SJSA1 (cell line): ENCODE results near the gene RUNX2. TPM values are rescaled to one million over a fixed set of nuclear protein-coding genes. Genes with fewer than 3 reads are reported as not detected.

Experiments used
- DNase-seq, 2 experiments: peaks; one replicate each; pipeline ENCODE4 v3.0.0-alpha.2; 2015 to 2020; ENCODE audit warnings: low spot score in 2 of 2, low read depth in 1 of 2
- H3K27ac ChIP-seq: fragments of 250-450 bp; sonication (Bioruptor Pico); 2 replicates; pipeline ENCODE4 v1.5.1; 2020; ENCODE audit warnings: mild to moderate bottlenecking, moderate library complexity
- H3K27me3 ChIP-seq: fragments of 250-450 bp; sonication (Bioruptor Pico); replicated peaks from 2 replicates; pipeline ENCODE4 v1.5.1; 2020; ENCODE audit warnings: mild to moderate bottlenecking, moderate library complexity
- H3K36me3 ChIP-seq: fragments of 250-450 bp; sonication (Bioruptor Pico); 2 replicates; pipeline ENCODE4 v1.5.1; 2020; ENCODE audit warnings: mild to moderate bottlenecking
- H3K4me1 ChIP-seq: fragments of 250-450 bp; sonication (Bioruptor Pico); replicated peaks from 2 replicates; pipeline ENCODE4 v1.6.1; 2021; ENCODE audit warnings: mild to moderate bottlenecking
- H3K4me3 ChIP-seq: fragments of 250-450 bp; sonication (Bioruptor Pico); 2 replicates; pipeline ENCODE4 v1.5.1; 2020; ENCODE audit warnings: mild to moderate bottlenecking
- H3K9me3 ChIP-seq: fragments of 250-450 bp; sonication (Bioruptor Pico); replicated peaks from 2 replicates; pipeline ENCODE4 v1.5.1; 2020; ENCODE audit warnings: mild to moderate bottlenecking
- total RNA-seq: library from RNA; depleted of rRNA; stranded (reverse); fragments of >200 nt; shearing (Covaris generic); gene quantifications from 2 replicates; pipeline ENCODE4 v1.2.3, GENCODE V29; 2014

The RUNX2 gene
- total RNA-seq, 1 experiment from 2014 or later = 10.3 TPM

DNA sequence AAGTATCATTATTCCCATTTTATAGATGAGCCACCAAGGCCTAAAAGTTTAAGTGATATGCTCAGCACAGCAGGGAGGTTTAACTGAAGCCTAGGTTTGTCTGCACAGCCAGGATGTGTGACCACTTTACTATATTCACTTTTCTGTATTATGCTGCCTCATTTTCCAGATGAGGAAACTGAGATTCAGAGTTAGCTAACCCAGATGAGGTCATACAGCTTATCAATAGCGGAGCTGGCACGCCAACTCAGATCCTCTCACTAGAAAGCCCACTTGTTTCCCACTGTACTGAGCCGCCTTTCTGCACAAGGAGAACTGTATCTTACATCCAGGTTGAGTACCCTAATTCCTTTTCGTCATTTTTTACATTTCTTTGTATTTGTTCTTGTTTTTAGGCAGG, 181.3 kb downstream of the RUNX2 start:
- no peaks in the 10 kb centered on the region for H3K9me3 ChIP-seq
- no peaks in the 10 kb centered on the region for H3K27me3 ChIP-seq
- DNase-seq = no peak

DNA sequence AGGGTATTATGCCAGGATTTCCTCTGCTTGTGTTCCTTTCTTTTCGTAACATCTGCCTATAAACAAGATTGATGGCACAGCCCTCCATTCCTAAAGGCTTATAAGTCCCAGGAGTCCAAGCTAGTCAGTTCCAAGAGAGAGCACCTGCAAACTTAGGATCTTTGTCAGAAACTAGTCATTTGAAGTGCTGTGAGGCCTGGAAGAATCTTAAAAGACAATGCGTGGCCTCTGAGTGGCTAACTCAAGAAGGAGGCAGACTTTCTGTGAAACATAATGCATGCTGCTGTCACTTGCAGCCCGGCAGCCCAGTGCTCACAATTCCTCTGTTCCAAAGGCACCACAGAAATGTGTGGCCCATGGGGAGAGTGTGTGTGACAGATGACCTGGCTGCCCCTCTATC, 184.6 kb downstream of the RUNX2 start:
- Histone ChIP-seq H3K27ac (no peak overlapping the region), H3K36me3 (peaks cover 61% of the 10 kb centered on the region), H3K4me1 (peaks cover 6% of the 10 kb centered on the region; the same call in 1 of the 2 replicates), H3K27me3 (no peaks in the 10 kb centered on the region), H3K9me3 (no peaks in the 10 kb centered on the region), H3K4me3 (no peak overlapping the region)
- no peak for DNase-seq

More for the DNA sequence above, 181.3 kb downstream of the RUNX2 start:
- Histone ChIP-seq H3K27ac (no peak overlapping the region), H3K4me1 (peaks cover 21% of the 10 kb centered on the region), H3K4me3 (no peak overlapping the region), H3K36me3 (peaks cover 61% of the 10 kb centered on the region)

DNA sequence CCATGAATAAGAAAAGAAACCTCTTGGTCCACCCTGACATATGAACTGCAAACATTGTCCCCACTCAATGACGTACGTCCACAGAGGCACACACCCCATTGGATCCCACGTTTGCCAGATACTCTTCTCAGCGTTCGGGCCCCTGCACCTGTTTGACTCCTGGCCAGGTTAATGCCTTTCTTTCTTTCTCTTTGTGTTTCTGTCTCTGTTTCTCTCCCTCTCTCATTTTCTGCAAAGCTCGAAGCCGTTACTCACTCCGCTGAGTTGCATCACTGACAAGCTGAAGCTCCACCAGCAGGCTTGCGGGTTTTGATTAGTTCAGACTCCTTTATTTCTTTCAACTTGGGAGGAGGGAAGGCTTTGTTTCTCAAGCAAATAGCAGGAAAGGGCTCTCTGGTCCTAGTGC, 185.1 kb downstream of the RUNX2 start:
- DNase-seq = no peak
- Histone ChIP-seq H3K9me3 (no peaks in the 10 kb centered on the region), H3K36me3 (peaks cover 63% of the 10 kb centered on the region), H3K27ac (no peak overlapping the region), H3K4me3 (no peak overlapping the region), H3K4me1 (peaks cover 6% of the 10 kb centered on the region; the same call in 1 of the 2 replicates), H3K27me3 (no peaks in the 10 kb centered on the region)

DNA sequence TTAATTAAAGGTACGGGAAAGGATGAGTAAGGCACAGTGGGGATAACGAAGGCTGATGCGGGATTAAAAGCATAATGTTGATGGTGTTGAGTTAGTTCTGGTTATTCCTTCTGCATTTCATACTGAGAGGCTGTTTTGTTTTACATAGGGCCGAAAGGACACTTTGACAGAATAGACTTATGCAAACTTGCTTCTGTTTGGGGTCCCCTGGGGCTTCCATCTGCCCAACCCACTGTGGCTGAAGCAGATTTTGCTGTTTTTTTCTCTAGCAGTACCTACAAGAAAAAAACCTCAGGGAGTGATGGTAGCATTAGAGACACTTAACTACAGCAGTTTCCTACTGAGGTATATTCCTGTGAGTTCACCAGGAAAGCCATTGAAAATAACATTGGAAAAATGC, 185.7 kb downstream of the RUNX2 start:
- H3K27ac ChIP-seq = no peak overlapping the region
- peaks cover 6% of the 10 kb centered on the region; the same call in 1 of the 2 replicates for H3K4me1 ChIP-seq
- no peaks in the 10 kb centered on the region for H3K27me3 ChIP-seq
- DNase-seq = no peak
- H3K36me3 ChIP-seq = peaks cover 65% of the 10 kb centered on the region
- no peak overlapping the region for H3K4me3 ChIP-seq
- no peaks in the 10 kb centered on the region for H3K9me3 ChIP-seq

DNA sequence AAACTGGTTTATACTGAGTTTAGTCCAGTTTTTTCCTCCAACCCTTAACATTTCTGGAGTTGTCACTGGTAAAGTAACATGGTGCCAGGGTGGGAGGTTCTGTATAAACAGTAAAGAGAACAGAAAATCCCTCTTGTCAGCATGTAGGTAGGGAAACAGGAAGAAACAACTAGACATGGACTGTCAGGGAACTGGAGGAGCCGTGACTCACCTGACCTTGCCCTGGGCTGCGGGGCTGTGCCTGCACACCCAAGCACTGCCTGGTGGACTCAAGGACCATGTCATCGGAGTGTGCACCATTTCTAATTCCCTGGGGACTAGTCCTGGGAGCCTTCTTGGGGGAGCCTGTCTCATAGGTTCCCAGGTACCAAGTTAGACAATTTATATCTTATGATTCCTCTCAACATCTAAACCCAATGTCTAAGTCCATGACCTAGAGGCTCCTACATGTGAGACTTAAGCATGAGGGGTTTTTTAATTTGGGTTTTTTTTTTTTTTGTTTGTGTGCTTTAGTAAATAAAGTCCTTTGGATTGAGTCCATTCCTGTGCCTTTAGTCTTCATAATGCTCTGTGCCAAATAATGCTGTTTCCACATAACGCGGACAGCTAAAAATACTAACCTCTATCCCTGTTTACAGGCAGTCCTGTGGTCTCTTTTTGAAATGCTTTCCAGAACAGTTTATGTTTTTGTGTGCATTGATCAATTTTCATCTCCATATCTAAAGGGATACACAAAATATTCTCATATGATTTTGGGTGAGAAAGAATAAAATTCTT, 186.5 kb downstream of the RUNX2 start:
- DNase-seq = no peak
- H3K36me3 ChIP-seq = peaks cover 62% of the 10 kb centered on the region
- no peak overlapping the region for H3K4me3 ChIP-seq
- H3K9me3 ChIP-seq = no peaks in the 10 kb centered on the region
- peaks cover 9% of the 10 kb centered on the region for H3K4me1 ChIP-seq
- no peaks in the 10 kb centered on the region for H3K27me3 ChIP-seq
- H3K27ac ChIP-seq = no peak overlapping the region

DNA sequence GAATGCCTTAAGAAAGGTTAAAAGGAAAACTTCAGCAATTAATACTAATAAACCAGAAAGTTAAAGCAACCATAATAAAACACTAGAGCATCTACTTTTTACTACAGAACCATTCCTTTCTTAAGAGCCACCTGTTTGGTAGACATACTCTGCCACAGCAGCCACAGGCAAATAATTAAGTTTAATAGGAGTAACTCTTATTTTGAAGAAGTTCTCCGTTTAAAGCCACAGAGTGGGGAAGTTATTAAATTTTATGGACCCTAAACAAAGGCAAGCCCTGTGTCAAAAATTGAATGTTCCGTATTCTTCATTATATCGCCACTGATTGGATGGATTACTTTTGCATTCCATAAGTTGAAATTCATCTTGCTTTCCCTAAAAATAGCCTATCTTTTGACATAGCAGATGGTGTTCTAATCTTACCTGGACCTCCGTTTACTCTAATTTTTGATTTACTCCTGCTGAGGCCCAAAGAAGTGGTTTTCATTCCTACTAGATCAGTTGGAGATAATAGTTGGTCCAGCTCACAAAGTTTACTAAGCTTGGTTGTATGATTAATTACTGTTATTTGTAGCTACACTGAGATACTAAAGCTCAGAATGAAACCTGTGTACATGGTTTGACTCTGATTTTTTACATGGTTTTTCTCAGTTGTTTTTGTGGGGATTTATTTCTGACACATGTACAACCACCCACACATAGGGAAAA, 190.0 kb downstream of the RUNX2 start:
- no peaks in the 10 kb centered on the region for H3K9me3 ChIP-seq
- peaks cover 48% of the 10 kb centered on the region for H3K36me3 ChIP-seq
- no peak overlapping the region for H3K27ac ChIP-seq
- DNase-seq = no peak
- no peak overlapping the region for H3K4me3 ChIP-seq
- H3K4me1 ChIP-seq = peaks cover 34% of the 10 kb centered on the region
- no peaks in the 10 kb centered on the region for H3K27me3 ChIP-seq

DNA sequence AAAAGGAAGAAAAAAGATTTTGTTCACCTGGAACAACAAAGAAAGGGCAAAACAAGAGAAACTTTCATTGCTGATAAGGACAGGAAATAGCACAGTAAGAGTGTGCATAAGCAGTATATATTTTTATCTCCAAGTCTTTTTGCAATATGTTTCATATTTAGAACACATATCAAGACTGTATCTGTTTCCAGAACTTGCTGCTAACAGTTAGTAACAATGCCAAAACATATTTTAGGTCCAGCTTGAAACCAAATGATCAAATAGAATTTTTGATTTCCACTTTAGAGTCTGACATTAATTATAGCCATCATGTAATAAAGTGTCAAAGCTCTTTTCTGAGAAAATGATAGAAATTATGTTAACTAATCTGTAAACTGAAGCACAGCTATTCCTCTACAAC, 193.1 kb downstream of the RUNX2 start:
- Histone ChIP-seq H3K9me3 (no peaks in the 10 kb centered on the region), H3K27me3 (no peaks in the 10 kb centered on the region), H3K4me3 (no peak overlapping the region), H3K36me3 (peaks cover 39% of the 10 kb centered on the region), H3K4me1 (peaks cover 34% of the 10 kb centered on the region), H3K27ac (peak overlapping the region; percentile 77)
- DNase-seq = no peak

DNA sequence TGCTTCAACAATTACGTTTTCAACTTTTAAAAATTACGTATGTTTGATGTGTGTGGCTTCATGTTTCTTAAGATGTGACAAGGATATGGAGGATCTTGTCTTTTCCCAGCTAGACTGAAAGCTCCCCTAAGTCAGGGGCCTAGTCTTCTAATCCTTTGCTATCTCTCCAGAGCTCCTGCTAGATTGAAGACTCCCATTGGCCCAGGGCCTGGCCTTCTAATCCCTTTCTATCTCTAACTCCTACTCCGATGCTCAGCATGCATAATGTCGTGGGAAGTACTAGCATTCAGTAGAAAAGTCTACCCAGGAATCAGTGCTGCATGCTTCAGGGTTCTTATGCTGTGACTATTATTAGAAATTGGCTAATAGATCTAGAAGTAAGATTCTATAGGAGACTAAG, 194.4 kb downstream of the RUNX2 start:
- no peaks in the 10 kb centered on the region for H3K27me3 ChIP-seq
- DNase-seq = no peak
- no peaks in the 10 kb centered on the region for H3K9me3 ChIP-seq
- H3K27ac ChIP-seq = no peak overlapping the region
- no peak overlapping the region for H3K4me3 ChIP-seq
- peaks cover 34% of the 10 kb centered on the region for H3K4me1 ChIP-seq
- peaks cover 36% of the 10 kb centered on the region for H3K36me3 ChIP-seq

DNA sequence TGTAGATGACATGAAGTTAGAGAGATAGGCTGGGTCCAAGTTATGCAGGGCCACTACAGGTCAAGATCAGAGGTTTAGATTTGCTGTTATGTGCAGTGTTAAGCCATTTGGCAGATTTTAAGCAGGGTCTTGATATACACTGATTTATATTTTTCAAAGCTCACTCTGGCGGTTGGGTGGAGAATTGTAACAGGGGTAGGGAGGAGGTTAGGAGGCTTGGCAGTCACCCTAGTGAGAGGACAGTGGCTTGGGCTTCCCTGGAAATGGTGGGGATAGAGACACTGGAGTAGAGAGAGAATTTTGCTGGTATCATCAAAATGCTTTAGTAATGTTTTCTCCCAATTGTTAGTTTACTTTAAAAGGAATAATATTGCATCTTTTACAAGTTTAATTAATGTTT, 199.1 kb downstream of the RUNX2 start:
- no peak overlapping the region for H3K27ac ChIP-seq
- H3K9me3 ChIP-seq = no peaks in the 10 kb centered on the region
- peaks cover 40% of the 10 kb centered on the region for H3K36me3 ChIP-seq
- no peaks in the 10 kb centered on the region for H3K27me3 ChIP-seq
- no peak for DNase-seq
- H3K4me3 ChIP-seq = no peak overlapping the region
- peaks cover 8% of the 10 kb centered on the region for H3K4me1 ChIP-seq

DNA sequence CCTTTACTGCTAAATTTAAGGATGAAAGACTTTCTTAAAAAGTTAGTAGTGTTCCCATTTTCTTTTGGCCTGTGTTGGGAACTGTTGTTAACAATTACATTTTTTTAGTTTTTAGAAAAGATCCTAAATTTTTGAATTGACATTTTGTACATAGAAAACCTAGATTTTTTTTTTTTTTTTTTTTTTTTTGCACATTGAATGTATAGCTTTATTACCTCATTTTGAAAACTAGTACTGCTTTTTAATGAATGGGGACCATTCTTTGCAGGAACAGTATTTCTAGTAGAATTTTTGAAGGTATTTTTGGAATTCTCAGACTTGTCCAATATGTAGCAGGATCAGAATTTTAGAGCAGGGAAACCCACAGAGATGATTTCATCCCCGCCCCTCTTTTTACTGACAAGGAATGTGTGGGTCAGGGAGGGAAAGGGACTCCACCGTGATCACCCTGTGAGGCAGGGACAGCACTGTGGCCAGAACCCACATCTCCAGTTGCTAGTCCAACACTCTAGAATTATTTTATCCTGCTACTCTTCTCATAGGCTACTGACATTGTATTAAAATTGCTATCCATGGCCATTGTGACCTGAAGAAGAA, 204.0 kb downstream of the RUNX2 start:
- H3K4me3 ChIP-seq = no peak overlapping the region
- peaks cover 22% of the 10 kb centered on the region for H3K36me3 ChIP-seq
- peak in 1 of 2 experiments; percentile 41 for DNase-seq
- peak overlapping the region; percentile 62 for H3K27ac ChIP-seq
- peaks cover 24% of the 10 kb centered on the region for H3K4me1 ChIP-seq
- H3K9me3 ChIP-seq = no peaks in the 10 kb centered on the region
- H3K27me3 ChIP-seq = no peaks in the 10 kb centered on the region

DNA sequence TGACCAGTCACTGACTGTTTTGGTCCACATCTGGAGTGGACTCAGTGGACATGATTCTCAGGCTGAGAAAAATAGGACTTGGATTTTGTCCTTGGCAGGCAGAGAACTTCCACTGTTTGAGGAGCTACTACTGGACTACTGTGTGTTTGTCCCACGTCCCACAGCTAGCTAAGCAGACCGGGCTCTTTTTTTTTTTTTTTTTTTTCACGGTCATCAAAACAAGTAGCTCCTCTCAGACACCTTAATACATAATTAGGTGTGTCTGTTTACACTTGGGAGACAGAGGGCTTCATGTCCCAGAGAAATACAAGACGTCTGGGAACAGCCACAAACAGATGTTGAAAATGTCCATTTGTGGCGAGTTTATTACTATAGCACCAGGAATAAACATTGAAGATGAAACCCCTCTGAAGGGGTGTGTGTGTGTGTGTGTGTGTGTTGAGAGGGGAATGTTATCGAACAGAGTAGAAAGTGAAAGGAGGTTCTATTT, 204.6 kb downstream of the RUNX2 start:
- Histone ChIP-seq H3K36me3 (peaks cover 20% of the 10 kb centered on the region), H3K4me1 (peaks cover 24% of the 10 kb centered on the region), H3K27ac (peak overlapping the region; percentile 62), H3K4me3 (peak overlapping the region; percentile 20), H3K9me3 (no peaks in the 10 kb centered on the region), H3K27me3 (no peaks in the 10 kb centered on the region)
- no peak for DNase-seq

DNA sequence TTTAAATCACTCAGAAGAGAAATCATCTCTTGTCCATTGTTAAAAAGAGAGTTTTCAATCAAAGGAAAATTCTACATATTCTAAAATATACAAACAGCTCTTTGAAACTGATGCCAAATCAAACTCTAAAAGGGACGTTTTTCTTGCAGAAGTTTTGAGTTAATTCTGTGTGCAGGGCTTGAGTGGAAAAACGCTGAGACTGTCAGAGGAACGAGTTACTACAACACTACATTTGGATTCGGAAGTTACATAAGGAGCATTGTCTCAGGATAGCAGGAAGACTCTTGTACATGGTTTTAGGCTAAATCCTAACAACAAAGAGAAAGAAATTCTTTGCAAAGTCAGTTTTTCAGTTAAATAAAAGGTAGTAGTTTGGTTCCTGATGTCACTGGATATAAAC, 205.3 kb downstream of the RUNX2 start:
- H3K4me1 ChIP-seq = peaks cover 29% of the 10 kb centered on the region
- H3K4me3 ChIP-seq = peak overlapping the region; percentile 20
- no peaks in the 10 kb centered on the region for H3K27me3 ChIP-seq
- DNase-seq = peak in 1 of 2 experiments; percentile 68
- peak overlapping the region; percentile 62 for H3K27ac ChIP-seq
- H3K9me3 ChIP-seq = no peaks in the 10 kb centered on the region
- H3K36me3 ChIP-seq = peaks cover 14% of the 10 kb centered on the region

DNA sequence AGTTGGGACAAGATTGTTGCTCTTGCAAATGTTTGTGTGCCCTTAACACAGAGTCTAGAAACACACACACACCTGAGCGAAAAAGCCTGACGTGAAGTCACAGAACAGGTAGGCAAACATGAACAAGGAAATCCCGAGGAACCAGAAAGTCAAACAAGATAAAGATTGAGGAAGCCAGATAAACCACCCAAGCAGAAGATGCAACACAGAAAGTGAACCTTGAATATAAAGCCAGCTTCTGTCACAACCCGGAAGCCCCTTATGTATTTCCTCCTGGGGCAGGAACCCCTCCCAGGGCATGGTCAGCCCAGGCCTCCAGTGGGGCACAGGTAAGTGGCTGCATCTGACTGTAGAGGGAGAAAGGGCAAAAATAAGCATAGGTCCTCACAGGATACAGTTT, 207.8 kb downstream of the RUNX2 start:
- Histone ChIP-seq H3K4me1 (peaks cover 44% of the 10 kb centered on the region), H3K27me3 (no peaks in the 10 kb centered on the region), H3K4me3 (no peak overlapping the region), H3K9me3 (no peaks in the 10 kb centered on the region), H3K27ac (no peak overlapping the region), H3K36me3 (peaks cover 11% of the 10 kb centered on the region)
- DNase-seq = no peak

DNA sequence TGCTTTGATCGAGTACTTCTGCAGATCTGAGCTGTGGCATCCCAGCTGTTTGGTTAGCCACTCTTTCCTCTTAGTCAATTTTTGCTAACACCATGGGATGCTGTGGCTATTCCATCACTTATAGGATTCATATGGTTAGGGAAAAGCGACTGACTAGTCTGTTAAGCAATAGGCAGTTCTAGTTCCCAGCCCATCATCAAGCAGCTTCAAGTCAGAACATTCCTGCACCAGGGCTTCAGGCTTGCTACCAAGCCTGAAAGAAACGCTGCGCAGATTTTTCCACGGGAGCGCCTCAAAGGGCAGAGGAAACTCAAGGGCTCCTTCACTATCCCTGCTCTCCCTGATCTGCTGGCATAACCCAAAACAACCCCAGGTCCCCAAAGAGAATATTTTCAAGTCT, 209.4 kb downstream of the RUNX2 start:
- no peaks in the 10 kb centered on the region for H3K27me3 ChIP-seq
- no peak for DNase-seq

More for the DNA sequence above, 209.4 kb downstream of the RUNX2 start:
- Histone ChIP-seq H3K9me3 (no peaks in the 10 kb centered on the region), H3K4me3 (no peak overlapping the region), H3K36me3 (peaks cover 20% of the 10 kb centered on the region), H3K4me1 (peaks cover 38% of the 10 kb centered on the region), H3K27ac (no peak overlapping the region)
